NCI-H1105 treated with DMSO at 0.1 percent for 48 hours (cell line): ENCODE results near the gene FBXL16.

ENCODE experiments used
- DNase-seq: peaks from one replicate; lab custom pipeline; 2025; lab: John Stamatoyannopoulos, UW

The FBXL16 gene

DNA sequence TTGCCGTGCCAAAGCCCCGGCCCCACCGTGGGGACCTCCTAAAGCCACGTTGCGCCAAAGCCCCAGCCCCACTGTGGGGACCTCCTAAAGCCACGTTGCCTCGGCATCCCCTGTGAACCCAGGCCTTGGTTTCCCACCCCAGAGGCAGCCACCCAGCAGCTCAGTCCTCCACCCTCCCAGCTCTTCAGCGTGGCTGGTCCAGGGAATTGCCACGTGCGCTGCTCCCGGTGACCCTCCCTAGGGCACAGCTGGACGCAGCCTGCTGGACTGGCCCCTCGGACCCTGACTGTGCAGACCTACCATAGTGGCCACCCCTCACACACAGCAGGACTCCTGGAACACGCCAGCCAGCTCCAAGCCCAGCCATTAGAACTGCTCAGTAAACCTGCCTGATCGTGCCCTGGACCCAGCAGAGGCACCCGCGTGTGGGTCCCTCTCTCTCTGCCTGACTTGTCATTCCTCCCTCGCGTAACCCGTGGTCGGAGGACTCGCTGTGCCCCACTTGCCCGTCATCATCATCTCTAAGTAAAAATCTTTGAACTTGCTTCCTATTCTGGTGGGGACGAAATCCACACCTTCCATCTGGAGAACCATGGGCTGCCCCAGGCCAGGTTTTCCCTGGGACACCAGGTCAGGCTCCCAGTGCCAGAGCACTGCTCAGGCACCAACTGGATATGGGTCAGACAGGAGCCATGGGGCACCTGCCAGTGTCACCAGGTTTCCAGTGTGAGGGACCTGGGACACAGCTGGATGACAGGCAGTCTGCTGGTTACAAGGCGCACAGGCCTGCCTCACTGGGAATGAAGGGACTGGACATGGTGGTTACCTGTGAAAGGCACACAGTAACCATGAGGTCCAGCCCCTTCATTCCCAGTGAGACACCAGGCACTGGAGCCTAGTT is 29.6 kb upstream of the FBXL16 start:
- DNase-seq: no peak

DNA sequence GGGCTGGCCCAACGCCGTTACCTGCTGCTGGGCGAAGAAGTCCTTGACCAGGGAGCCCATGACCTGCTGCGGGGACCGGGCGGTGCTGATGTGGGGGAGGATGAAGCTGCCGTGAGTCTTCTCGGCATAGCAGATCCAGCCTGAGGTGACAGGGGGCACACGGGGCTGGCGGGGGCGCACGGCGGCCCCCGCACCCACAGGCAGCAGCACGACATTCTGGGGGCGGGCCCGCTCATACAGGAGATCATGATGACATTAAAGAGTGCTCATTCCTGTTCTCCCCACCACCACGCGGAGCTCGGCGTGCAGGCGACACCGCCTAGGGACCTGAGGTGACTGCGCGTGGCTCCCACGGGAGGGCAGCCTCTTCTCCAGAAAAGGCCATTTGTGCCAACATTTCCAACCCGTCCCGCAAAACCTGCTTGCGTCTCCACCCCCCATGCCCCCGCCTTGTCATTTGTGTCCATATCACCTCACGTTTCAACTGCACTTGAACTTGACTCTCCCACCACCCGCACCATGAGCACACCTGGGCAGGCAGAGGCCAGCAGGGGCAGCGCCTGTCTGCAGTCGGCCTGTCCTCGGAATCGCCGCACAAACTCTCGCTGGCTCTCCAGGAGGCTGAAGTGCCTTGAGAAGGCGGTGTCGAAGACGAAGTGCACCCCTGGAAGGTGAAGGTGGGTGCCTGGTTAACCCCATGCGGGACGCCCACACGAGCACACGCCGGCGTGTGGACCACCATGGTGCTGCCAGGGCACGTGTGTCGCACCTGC is 28.8 kb upstream of the FBXL16 start:
- DNase-seq: no peak

- DNase-seq: no peak
Observed at GRCh38 chr16:733382-734207, 28.0 kb upstream of the FBXL16 start.

- no peak for DNase-seq
Observed at GRCh38 chr16:732936-733335, 27.3 kb upstream of the FBXL16 start.

GRCh38 chr16:732332-732731 is 26.7 kb upstream of the FBXL16 start:
- DNase-seq: no peak

DNA sequence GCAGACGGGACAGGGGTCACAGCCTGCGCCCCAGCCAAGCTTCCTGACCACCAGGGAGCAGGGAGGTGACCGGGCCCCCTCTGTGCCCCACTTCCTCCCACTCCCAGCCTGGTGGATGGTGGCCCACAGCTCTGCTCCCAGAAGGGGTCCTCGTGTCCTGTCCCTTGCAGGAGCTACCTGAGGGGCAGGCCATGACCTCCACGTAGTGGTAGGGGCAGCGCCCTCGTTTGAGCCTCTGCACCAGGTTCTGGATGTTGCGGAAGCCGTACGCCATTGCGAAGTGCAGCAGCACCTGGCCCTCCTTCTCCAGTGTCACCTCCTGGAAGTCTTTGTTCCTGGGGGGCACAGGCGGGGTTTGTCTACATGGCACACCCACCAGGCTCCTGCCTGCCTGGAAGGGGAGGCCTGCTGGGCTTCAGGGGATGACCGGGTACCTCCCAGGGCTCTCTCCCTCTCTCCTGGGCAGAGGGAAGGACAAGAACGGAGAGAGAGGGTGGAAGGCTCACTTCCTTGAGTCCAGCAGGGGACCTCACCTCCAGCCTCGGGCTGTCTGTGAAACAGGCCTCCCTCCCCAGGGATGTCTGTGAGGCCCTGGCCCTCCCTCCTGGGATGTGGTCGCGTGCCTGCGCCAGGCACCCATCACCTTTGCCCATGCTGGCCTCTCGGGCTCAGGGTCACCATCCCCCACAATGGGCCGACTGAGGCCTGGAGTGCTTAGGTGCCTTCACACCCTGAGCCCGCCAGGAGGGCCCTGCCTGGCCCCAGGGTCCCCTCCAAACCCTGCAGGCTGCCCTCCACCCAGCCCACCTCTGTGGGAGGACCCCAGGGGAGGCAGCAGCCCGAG is 25.3 kb upstream of the FBXL16 start:
- DNase-seq: no peak

DNA sequence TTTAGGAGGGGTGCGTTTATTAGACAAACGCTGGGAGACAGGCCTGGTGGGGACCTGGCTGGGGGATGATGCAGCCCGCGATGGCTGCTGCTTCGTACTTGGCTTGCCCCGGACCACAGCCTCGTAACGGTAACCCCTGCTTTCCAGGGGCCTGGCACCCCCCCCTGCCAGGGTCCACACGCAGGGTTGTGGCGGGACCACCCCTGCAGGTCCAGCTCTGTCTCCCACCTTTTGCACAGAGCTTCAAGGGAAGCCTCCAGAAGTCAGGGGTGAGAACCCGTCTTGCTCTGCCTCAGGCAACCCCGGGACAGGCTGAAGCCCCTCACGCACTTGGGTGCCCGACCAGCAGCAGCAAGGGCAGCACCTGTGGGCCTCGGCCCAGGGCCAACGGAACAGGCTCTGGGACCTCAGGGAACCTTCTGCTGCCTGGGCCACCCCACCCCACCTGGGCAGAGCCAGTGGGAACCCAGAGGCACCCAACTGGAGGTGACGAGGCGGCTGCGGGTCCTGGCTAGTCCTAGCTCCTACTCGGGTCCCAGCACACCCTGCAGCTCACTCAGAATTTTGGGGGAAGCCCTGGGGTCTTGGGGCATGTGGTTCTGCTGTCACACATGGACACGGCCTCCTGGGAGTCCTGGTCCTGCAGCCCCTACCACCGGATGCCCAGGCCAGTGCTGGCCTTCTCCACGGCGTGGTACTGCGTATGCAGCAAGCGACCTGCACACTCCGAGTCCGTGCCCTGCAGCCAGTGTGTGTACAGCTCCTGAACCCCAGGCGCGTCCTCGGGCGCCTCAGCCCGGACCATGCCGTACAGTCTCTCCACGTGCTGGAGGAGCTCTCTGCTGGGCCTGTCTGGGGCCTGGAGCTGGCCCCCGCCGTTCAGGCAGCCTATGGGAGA is 24.4 kb upstream of the FBXL16 start:
- DNase-seq: no peak

DNA sequence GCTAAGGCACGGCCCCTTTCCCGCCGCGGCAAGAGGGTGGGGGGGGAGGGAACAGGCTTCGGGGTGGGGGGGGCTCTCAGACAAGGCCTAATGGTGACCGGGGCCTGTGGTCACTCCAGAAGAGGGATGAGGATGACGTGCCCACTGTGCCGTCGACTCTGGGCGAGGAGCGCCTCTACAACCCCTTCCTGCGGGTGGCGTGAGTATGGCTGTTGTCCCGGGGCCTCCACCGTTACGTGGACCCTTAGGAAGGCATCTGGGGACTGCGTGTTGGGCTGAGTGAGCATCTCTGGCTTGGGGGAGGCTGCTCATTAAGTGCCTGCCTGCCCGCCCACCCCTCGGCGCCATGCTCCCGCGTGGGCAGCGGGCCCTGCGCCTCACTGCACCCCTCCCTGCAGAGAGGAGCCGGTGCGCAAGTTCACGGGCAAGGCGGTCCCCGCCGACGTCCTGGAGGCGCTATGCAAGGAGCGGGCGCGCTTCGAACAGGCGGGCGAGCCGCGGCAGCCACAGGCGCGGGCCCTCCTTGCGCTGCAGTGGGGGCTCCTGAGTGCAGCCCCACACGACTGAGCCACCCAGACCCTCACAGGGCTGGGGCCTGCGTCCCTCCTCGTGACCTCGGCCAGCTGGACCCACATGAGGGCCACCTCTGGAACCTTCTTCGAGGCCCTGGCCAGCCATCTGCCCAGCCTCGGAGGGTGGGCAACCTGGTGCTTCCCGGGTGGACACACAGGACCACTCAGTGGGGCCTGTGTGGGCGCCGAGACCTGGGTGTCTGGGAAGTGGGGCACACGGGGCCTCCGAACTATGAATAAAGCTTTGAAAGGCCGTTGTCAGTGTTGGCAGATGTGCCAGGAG is 23.5 kb upstream of the FBXL16 start:
- DNase-seq: no peak

- DNase-seq: peak; percentile 21
Observed at GRCh38 chr16:728131-728889, 22.7 kb upstream of the FBXL16 start.

DNA sequence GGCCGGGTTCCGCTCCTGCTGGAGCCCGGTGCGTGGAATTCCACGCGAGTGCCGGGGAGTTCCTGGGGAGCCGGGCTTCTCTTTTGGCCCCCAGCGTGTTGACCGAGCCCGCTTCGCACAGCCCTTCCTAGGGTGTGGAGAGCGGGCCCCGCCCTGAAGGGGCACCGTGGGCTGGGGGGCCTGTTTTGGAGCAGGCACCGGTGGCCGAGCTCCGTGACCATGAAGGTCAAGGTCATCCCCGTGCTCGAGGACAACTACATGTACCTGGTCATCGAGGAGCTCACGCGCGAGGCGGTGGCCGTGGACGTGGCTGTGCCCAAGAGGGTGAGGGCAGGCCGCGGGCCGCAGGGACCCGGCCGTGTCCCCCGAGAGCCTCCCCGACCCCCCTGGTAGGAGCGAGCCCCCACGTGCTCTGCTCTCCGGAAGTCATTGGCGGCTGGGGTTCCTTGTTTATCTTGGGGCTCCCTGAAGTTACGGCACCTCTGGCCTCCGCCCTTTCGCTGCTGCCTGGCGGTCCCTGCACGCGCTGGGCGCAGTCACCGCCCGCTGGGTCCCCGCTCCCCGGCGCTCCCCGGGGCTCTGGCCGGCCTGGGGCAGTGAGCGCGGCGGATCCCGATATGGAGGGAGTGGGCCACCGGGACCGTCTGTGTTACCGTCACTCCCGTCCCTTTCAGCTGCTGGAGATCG is 21.8 kb upstream of the FBXL16 start:
- DNase-seq: no peak

GRCh38 chr16:726438-727290 is 21.1 kb upstream of the FBXL16 start, which contains the start of the genes CCDC78 and HAGHL:
Gene CCDC78, minus strand, starts transcription at chr16:726443. Its CDS starts 76 bp downstream, at chr16:726367.
Gene HAGHL, plus strand, starts transcription at chr16:727106. Its CDS starts 404 bp downstream, at chr16:727510.
- no peak for DNase-seq

DNA sequence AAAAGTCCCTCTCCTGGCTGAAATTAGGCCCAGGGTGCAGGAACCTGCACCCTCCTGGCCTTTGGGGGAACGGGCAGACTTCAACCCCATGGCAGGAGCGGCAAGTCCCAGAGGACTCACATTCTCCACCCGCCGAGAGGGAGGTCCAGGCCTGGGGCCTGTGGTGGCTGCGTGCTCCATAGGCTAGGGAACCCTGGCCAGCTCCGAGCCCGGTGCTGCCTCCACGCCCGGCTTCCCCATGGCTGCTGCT is 20.5 kb upstream of the FBXL16 start:
- no peak for DNase-seq

- no peak for DNase-seq
Observed at GRCh38 chr16:725463-726187, 20.0 kb upstream of the FBXL16 start.

DNA sequence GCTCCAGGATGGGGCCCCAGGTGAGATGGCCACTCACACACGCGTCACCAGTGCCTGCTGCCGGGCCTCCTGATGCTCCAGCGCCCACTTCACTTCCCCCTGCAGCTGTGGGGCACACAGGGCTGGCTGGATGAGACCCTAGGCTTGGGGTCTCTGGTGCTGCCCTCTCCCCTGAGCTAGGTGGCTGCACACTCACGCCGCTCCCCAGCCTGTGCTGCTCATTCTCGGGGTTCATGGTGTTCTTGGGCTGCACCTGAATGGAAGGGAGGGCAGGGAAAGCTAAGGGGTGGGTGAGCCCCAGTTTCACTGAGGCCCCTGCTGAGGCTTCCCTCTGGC is 19.4 kb upstream of the FBXL16 start:
- no peak for DNase-seq

DNA sequence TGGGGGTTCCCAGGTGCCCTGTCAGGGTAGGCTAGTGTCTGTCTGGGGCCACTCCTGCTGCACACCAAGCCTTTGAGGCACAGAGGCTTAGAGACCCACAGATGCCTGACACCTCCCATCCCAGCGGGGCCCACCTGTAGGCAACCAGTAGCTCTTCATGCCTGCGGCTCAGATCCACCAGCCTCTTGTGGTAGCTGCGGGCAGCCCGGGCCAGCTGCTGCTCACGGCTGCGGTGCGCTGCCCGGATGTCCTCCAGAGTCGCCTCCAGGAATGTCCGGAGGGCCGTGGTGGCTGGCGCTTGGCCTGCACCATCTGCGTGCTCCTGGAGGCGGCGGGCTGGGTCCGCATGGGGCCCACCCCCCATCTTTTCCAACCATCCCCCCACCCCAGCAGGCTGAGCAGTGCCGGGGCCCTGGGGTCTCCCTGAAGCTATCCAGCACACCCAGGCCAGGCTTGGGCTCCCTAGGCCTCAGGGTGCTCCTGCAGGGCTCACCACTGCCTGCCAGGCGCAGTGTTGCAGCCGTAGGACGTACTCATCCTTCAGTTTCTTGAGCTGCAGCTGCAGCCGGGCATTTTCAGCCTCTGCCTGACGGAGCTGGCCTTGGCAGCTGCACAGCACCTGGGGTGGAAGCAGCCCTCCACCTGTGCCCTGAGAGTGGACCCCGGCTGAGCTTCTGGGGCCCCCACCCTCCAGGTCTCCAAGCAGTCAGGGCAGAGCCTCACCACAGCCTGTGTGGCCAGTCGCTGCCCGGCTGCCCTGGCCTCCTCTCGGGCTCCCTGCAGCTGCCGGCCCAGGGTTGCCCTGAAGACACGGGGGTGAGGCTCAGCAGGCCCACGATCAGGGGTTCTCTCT is 18.8 kb upstream of the FBXL16 start:
- no peak for DNase-seq

DNA sequence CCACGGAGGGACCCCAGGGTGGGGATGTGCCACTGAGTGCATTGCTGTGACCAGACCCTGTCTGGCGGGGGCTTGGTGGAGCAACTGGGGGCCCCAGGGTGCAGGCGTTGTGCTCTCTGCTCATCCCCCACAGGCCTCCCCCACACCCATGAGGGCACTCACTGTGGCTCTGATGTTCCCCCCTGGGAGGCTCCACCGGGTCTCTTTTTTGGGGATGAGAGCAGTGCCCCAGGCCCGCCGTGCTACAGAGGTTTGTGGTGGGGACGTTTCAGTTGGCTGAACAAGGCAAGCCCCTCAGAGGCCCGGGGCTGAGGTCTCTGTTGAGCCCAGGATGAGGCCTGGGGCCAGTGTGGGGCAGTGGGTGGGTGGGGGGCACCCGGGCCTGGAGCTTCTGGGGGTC is 18.1 kb upstream of the FBXL16 start:
- no peak for DNase-seq
